Measurements from ENCODE around the gene BCAR1. TPM values are rescaled to one million over a fixed set of nuclear protein-coding genes. Genes with fewer than 3 reads are reported as not detected.

The BCAR1 gene
- total and polyA plus RNA-seq, 2 of the 13 experiments (the other 11 are each of a cell fraction or from before 2014, with no cell fraction given), result 48.1 to 51.7 TPM

GRCh38 chr16:75256059-75256571, 4.7 kb upstream of the BCAR1 start (continued):
- TF ChIP-seq HMGA1 (CRISPR knock-in tag; conservative IDR thresholded peaks at IDR 0.05), result no peak
- TF ChIP-seq DMAP1 (CRISPR knock-in tag; IDR thresholded peaks at IDR 0.05), result no peak
- TF ChIP-seq ZNF691 (CRISPR knock-in tag; IDR thresholded peaks at IDR 0.05; ENCODE audit: borderline replicate concordance, low read depth), result no peak
- no peak for TF ChIP-seq CENPX (CRISPR knock-in tag; IDR thresholded peaks at IDR 0.05)
- no peak for TF ChIP-seq NR2C2 (CRISPR knock-in tag; IDR thresholded peaks at IDR 0.05; ENCODE audit: borderline replicate concordance)
- TF ChIP-seq ZNF101 (CRISPR knock-in tag; IDR thresholded peaks at IDR 0.05; ENCODE audit: borderline replicate concordance, low read depth), result no peak
- no peak for TF ChIP-seq NFKBIZ (CRISPR knock-in tag; IDR thresholded peaks at IDR 0.05)
- TF ChIP-seq SNAI1 (CRISPR knock-in tag; IDR thresholded peaks at IDR 0.05; ENCODE audit: borderline replicate concordance), result no peak
- TF ChIP-seq SMC3 (IDR thresholded peaks at IDR 0.05; ENCODE audit: low read length), result peak; percentile 50
- TF ChIP-seq ZNF205 (CRISPR knock-in tag; IDR thresholded peaks at IDR 0.05), result no peak
- TF ChIP-seq ZFX (CRISPR knock-in tag; IDR thresholded peaks at IDR 0.05; ENCODE audit: low read depth), result no peak
- TF ChIP-seq CTCF (CRISPR knock-in tag; IDR thresholded peaks at IDR 0.05), result peak; percentile 70
- TF ChIP-seq STAG1 (CRISPR knock-in tag; IDR thresholded peaks at IDR 0.05), result peak; percentile 66
- TF ChIP-seq ZFP36L1 (CRISPR knock-in tag; IDR thresholded peaks at IDR 0.05), result no peak
- TF ChIP-seq IRX3 (CRISPR knock-in tag; IDR thresholded peaks at IDR 0.05; ENCODE audit: borderline replicate concordance, low read depth), result no peak
- no peak for TF ChIP-seq MIER3 (CRISPR knock-in tag; IDR thresholded peaks at IDR 0.05; ENCODE audit: borderline replicate concordance)
- no peak for TF ChIP-seq ONECUT2 (CRISPR knock-in tag; IDR thresholded peaks at IDR 0.05)
- TF ChIP-seq ZFP1 (CRISPR knock-in tag; IDR thresholded peaks at IDR 0.05), result no peak
- TF ChIP-seq TBX3 (IDR thresholded peaks at IDR 0.05; ENCODE audit: borderline replicate concordance), result no peak
- no peak for TF ChIP-seq TRIM24 (CRISPR knock-in tag; IDR thresholded peaks at IDR 0.05)
- peak; percentile 58 for TF ChIP-seq RBM22 (optimal IDR thresholded peaks at IDR 0.05; ENCODE audit: low read length)
- TF ChIP-seq ZNF780A (CRISPR knock-in tag; IDR thresholded peaks at IDR 0.05), result no peak
- TF ChIP-seq ZBED4 (CRISPR knock-in tag; IDR thresholded peaks at IDR 0.05; ENCODE audit: borderline replicate concordance), result no peak
- TF ChIP-seq ZSCAN29 (CRISPR knock-in tag; conservative IDR thresholded peaks at IDR 0.05), result no peak
- no peak for TF ChIP-seq GPN1 (CRISPR knock-in tag; IDR thresholded peaks at IDR 0.05; ENCODE audit: borderline replicate concordance)
- TF ChIP-seq ZNF75D (CRISPR knock-in tag; IDR thresholded peaks at IDR 0.05; ENCODE audit: borderline replicate concordance), result no peak
- no peak for TF ChIP-seq RAD51 (IDR thresholded peaks at IDR 0.05; ENCODE audit: borderline replicate concordance)
- TF ChIP-seq KLF15 (CRISPR knock-in tag; IDR thresholded peaks at IDR 0.05; ENCODE audit: borderline replicate concordance), result no peak

Data from HepG2 (cell line).